H1 (cell line): ENCODE results near the gene LLGL2. TPM values are rescaled to one million over a fixed set of nuclear protein-coding genes. Genes with fewer than 3 reads are reported as not detected.

Experiments used
- CTCF ChIA-PET: fragments of 300-600 bp; sonication (Branson Sonifier 250); formaldehyde crosslinking; loops from one replicate; lab custom pipeline; 2021; ENCODE audit not compliant: partially characterized antibody; lab: Charles Lee
- POLR2A ChIA-PET: fragments of 300-600 bp; sonication (Branson Sonifier 250); formaldehyde crosslinking; loops from one replicate; lab custom pipeline; 2021; ENCODE audit warnings: inconsistent platforms; ENCODE audit not compliant: partially characterized antibody; lab: Charles Lee
- DNase-seq, 2 experiments: peaks; one replicate each; pipeline versions ENCODE4 v3.0.0 to v3.0.0-alpha.2; 2010 to 2022; ENCODE audit warnings: low spot score in 2 of 2, low read depth in 1 of 2, mixed read lengths in 1 of 2
- FAIRE-seq: peaks from 2 replicates; lab custom pipeline; 2011; peaks lifted over from hg19 to GRCh38; lab: Jason Lieb, UNC
- H2AFZ ChIP-seq: 2 replicates; pipeline ENCODE4 v1.8.1; 2012; ENCODE audit warnings: low read length, inconsistent platforms
- H2AK5ac ChIP-seq: 2 replicates; pipeline ENCODE4 v1.6.1; 2013; ENCODE audit warnings: low read depth, low read length
- H2BK120ac ChIP-seq: replicated peaks from 2 replicates; pipeline ENCODE3; 2013; ENCODE audit warnings: low read depth, low read length, inconsistent platforms
- H2BK12ac ChIP-seq: 2 replicates; pipeline ENCODE4 v1.6.1; 2013; ENCODE audit warnings: low read depth, low read length
- H2BK15ac ChIP-seq: 2 replicates; pipeline ENCODE4 v1.6.1; 2013; ENCODE audit warnings: low read length
- H2BK20ac ChIP-seq: 2 replicates; pipeline ENCODE4 v1.6.1; 2013; ENCODE audit warnings: low read length
- H2BK5ac ChIP-seq: 2 replicates; pipeline ENCODE4 v1.6.1; 2013; ENCODE audit warnings: low read depth, low read length
- H3K14ac ChIP-seq: 2 replicates; pipeline ENCODE4 v1.6.1; 2013; ENCODE audit warnings: inconsistent platforms; ENCODE audit not compliant: insufficient read length
- H3K18ac ChIP-seq: 2 replicates; pipeline ENCODE4 v1.6.1; 2013; ENCODE audit warnings: low read length; ENCODE audit errors: extremely low read depth
- H3K23ac ChIP-seq: 2 replicates; pipeline ENCODE4 v1.6.1; 2013; ENCODE audit warnings: inconsistent platforms; ENCODE audit not compliant: insufficient read length
- H3K23me2 ChIP-seq: 2 replicates; pipeline ENCODE4 v1.6.1; 2013; ENCODE audit warnings: low read depth, low read length
- H3K27ac ChIP-seq: 2 replicates; pipeline ENCODE4 v1.6.1; 2011; ENCODE audit warnings: low read depth, low read length, inconsistent platforms
- H3K27me3 ChIP-seq, 4 experiments: replicated peaks in 1 of 4; 1 replicate in 1 of 4; 2 replicates in 3 of 4; pipeline versions ENCODE4 v1.6.1 to v1.8.1; 2011 to 2013; ENCODE audit warnings: low read length in 3 of 4, mild to moderate bottlenecking in 3 of 4, inconsistent platforms in 2 of 4, mixed read lengths in 2 of 4, moderate library complexity in 1 of 4; ENCODE audit not compliant: control insufficient read depth in 3 of 4, insufficient read depth in 3 of 4; ENCODE audit errors: extremely low read depth in 1 of 4
- H3K36me3 ChIP-seq, 4 experiments: 2 replicates each; pipeline versions ENCODE4 v1.6.1 to v1.8.1; 2011 to 2013; ENCODE audit warnings: mild to moderate bottlenecking in 4 of 4, low read length in 3 of 4, moderate library complexity in 2 of 4, control low read depth in 1 of 4, inconsistent platforms in 1 of 4; ENCODE audit not compliant: insufficient read depth in 4 of 4, control insufficient read depth in 2 of 4
- H3K4ac ChIP-seq: replicated peaks from 2 replicates; pipeline ENCODE3; 2013; ENCODE audit warnings: low read length, low read depth, mixed read lengths, inconsistent platforms; ENCODE audit not compliant: insufficient read length
- H3K4me1 ChIP-seq, 4 experiments: replicated peaks in 1 of 4; 1 replicate in 1 of 4; 2 replicates in 3 of 4; pipeline versions ENCODE4 v1.6.1 to v1.8.1; 2011 to 2013; ENCODE audit warnings: low read length in 3 of 4, inconsistent platforms in 2 of 4, mixed read lengths in 1 of 4; ENCODE audit not compliant: insufficient read depth in 4 of 4, control insufficient read depth in 3 of 4
- H3K4me2 ChIP-seq, 2 experiments: 2 replicates each; pipeline versions ENCODE4 v1.6.1 to v1.8.1; 2011 to 2013; ENCODE audit warnings: low read depth in 2 of 2, low read length in 2 of 2, control low read depth in 1 of 2, inconsistent platforms in 1 of 2, mild to moderate bottlenecking in 1 of 2; ENCODE audit not compliant: insufficient read depth in 1 of 2
- H3K4me3 ChIP-seq, 4 experiments: fragments of 200-600, 300-600 bp in 1 of 4; sonication (generic), shearing (Covaris generic), sonication (Bioruptor Twin) in 1 of 4; 2 replicates each; pipeline versions ENCODE4 v1.5.1 to v1.8.1; 2011 to 2016; ENCODE audit warnings: low read length in 4 of 4, low read depth in 3 of 4, control low read depth in 2 of 4, inconsistent platforms in 2 of 4, mild to moderate bottlenecking in 2 of 4, mixed read lengths in 1 of 4, moderate library complexity in 1 of 4; ENCODE audit not compliant: insufficient read depth in 2 of 4; ENCODE audit errors: extremely low read depth in 1 of 4
- H3K56ac ChIP-seq: replicated peaks from 2 replicates; pipeline ENCODE3; 2013; ENCODE audit warnings: low read depth, mild to moderate bottlenecking, mixed read lengths, low read length, inconsistent platforms; ENCODE audit not compliant: insufficient read length
- H3K79me1 ChIP-seq: 2 replicates; pipeline ENCODE4 v1.6.1; 2013; ENCODE audit warnings: low read depth, low read length, control low read depth
- H3K79me2 ChIP-seq, 2 experiments: 2 replicates each; pipeline versions ENCODE4 v1.6.1 to v1.8.1; 2012 to 2013; ENCODE audit warnings: low read length in 2 of 2, mild to moderate bottlenecking in 2 of 2, inconsistent platforms in 1 of 2; ENCODE audit not compliant: insufficient read depth in 2 of 2, control insufficient read depth in 1 of 2
- H3K9ac ChIP-seq, 4 experiments: replicated peaks in 1 of 4; 1 replicate in 1 of 4; 2 replicates in 3 of 4; pipeline versions ENCODE4 v1.6.1 to v1.8.1; 2011 to 2013; ENCODE audit warnings: low read depth in 3 of 4, low read length in 3 of 4, control low read depth in 2 of 4, mild to moderate bottlenecking in 2 of 4, moderate library complexity in 2 of 4, inconsistent platforms in 1 of 4; ENCODE audit errors: extremely low read depth in 1 of 4
- H3K9me3 ChIP-seq, 2 experiments: 2 replicates each; pipeline versions ENCODE4 v1.6.1 to v1.8.1; 2012 to 2013; ENCODE audit warnings: mild to moderate bottlenecking in 2 of 2, moderate library complexity in 2 of 2, control low read depth in 1 of 2, inconsistent platforms in 1 of 2, low read depth in 1 of 2, low read length in 1 of 2, mixed read lengths in 1 of 2; ENCODE audit not compliant: insufficient read depth in 2 of 2
- H4K20me1 ChIP-seq, 2 experiments: replicated peaks in 1 of 2; 2 replicates each; pipeline versions ENCODE3 to v1.8.1; 2011 to 2013; ENCODE audit warnings: inconsistent platforms in 2 of 2, low read length in 2 of 2, mild to moderate bottlenecking in 1 of 2; ENCODE audit not compliant: insufficient read depth in 2 of 2, control insufficient read depth in 1 of 2
- H4K5ac ChIP-seq: 2 replicates; pipeline ENCODE4 v1.6.1; 2013; ENCODE audit warnings: low read length, low read depth, mixed read lengths, inconsistent platforms; ENCODE audit not compliant: insufficient read length
- H4K8ac ChIP-seq: 2 replicates; pipeline ENCODE4 v1.8.0; 2013; ENCODE audit warnings: mild to moderate bottlenecking, moderate library complexity, low read length, inconsistent platforms; ENCODE audit not compliant: insufficient read depth; ENCODE audit errors: extremely low read depth
- H4K91ac ChIP-seq: replicated peaks from 2 replicates; pipeline ENCODE3; 2013; ENCODE audit warnings: low read length, mixed read lengths, inconsistent platforms; ENCODE audit not compliant: insufficient read length
- BACH1 ChIP-seq: IDR thresholded peaks from 2 replicates; pipeline ENCODE4 v1.6.1; 2012; ENCODE audit warnings: low read length, improper control_type of control experiment
- BRCA1 ChIP-seq: IDR thresholded peaks from 2 replicates; pipeline ENCODE4 v1.6.1; 2012; ENCODE audit warnings: low read depth, low read length, improper control_type of control experiment
- CEBPB ChIP-seq: IDR thresholded peaks from 2 replicates; pipeline ENCODE4 v1.6.1; 2012; ENCODE audit warnings: low read depth, low read length
- CHD1 ChIP-seq: IDR thresholded peaks from 2 replicates; pipeline ENCODE4 v1.6.1; 2012; ENCODE audit warnings: low read depth, low read length, improper control_type of control experiment
- EGR1 ChIP-seq: IDR thresholded peaks from 2 replicates; pipeline ENCODE4 v1.6.1; 2011; ENCODE audit warnings: low read depth, low read length, borderline replicate concordance
- JUND ChIP-seq: IDR thresholded peaks from 2 replicates; pipeline ENCODE4 v1.6.1; 2011; ENCODE audit warnings: mild to moderate bottlenecking, improper control_type of control experiment, low read length
- NANOG ChIP-seq: IDR thresholded peaks from 2 replicates; pipeline ENCODE4 v1.6.1; 2011; ENCODE audit warnings: low read length, low read depth, mild to moderate bottlenecking, inconsistent platforms; ENCODE audit not compliant: insufficient read depth, poor library complexity, severe bottlenecking
- RAD21 ChIP-seq, 2 experiments: IDR thresholded peaks in 1 of 2; conservative IDR thresholded peaks in 1 of 2; 2 replicates each; pipeline ENCODE4 v1.6.1; 2011; ENCODE audit warnings: low read depth in 2 of 2, low read length in 2 of 2, improper control_type of control experiment in 1 of 2, inconsistent platforms in 1 of 2, mild to moderate bottlenecking in 1 of 2, moderate library complexity in 1 of 2
- SIN3A ChIP-seq, 2 experiments: IDR thresholded peaks in 1 of 2; conservative IDR thresholded peaks in 1 of 2; 2 replicates each; pipeline ENCODE4 v1.6.1; 2011 to 2012; ENCODE audit warnings: low read length in 2 of 2, improper control_type of control experiment in 1 of 2, low read depth in 1 of 2, mild to moderate bottlenecking in 1 of 2
- SIRT6 ChIP-seq: IDR thresholded peaks from one replicate; pipeline ENCODE4 v1.7.1; 2012; ENCODE audit warnings: low read length, inconsistent platforms
- TAF1 ChIP-seq: IDR thresholded peaks from 2 replicates; pipeline ENCODE4 v1.6.1; 2011; ENCODE audit warnings: mild to moderate bottlenecking, low read depth, low read length
- YY1 ChIP-seq: IDR thresholded peaks from 2 replicates; pipeline ENCODE4 v1.6.1; 2011; ENCODE audit warnings: low read depth, mild to moderate bottlenecking, low read length
- ZNF274 ChIP-seq: IDR thresholded peaks from 2 replicates; pipeline ENCODE4 v1.7.0; 2012; ENCODE audit warnings: low read length, borderline replicate concordance; ENCODE audit errors: extremely low read depth
- WGBS, 2 experiments: shearing (Covaris generic) in 1 of 2; methylation state at CpG; one replicate each; pipeline versions ENCODE4 v1.1.6 to v1.1.7; 2013 to 2015; ENCODE audit warnings: low lambda C conversion rate in 2 of 2, mixed read lengths in 2 of 2, inconsistent platforms in 1 of 2, low coverage in 1 of 2, missing lambda C conversion rate in 1 of 2; ENCODE audit not compliant: insufficient replicate concordance in 2 of 2, insufficient coverage in 1 of 2, insufficient read length in 1 of 2; ENCODE audit errors: extremely low coverage in 1 of 2, missing lambda C conversion rate in 1 of 2; 5-methylcytosine and 5-hydroxymethylcytosine counted together
- polyA plus RNA-seq, 7 experiments: library from polyadenylated mRNA; depleted of rRNA in 3 of 7; stranded (reverse) in 5 of 7; unstranded in 2 of 7; fragments of >200 nt in 5 of 7; fragments of 200-250 nt in 2 of 7; gene quantifications; 1 replicate in 5 of 7; 2 replicates in 1 of 7; 4 replicates in 1 of 7; pipeline versions ENCODE4 v1.2.1 to v1.2.3, GENCODE V29; 2011 to 2013; ENCODE audit warnings: missing spikeins in 2 of 7, mixed read lengths in 2 of 7
- total RNA-seq: library from RNA; stranded (reverse); fragmentation: NEBNext Ultra II Directional; extraction: Animal tissue kit (Norgen Biotek cat#: 25700); gene quantifications from 2 replicates; pipeline ENCODE4 v1.2.1, GENCODE V29; 2021
- TF ChIP-seq, protein P1 (sequence below): IDR thresholded peaks from 2 replicates; pipeline ENCODE4 v1.6.1; 2012; ENCODE audit warnings: inconsistent platforms

LLGL2 gene
- total and polyA plus RNA-seq, 2 of the 8 experiments (the other 6 are each of a cell fraction or from before 2014, with no cell fraction given): 64.5 to 77.1 TPM

DNA sequence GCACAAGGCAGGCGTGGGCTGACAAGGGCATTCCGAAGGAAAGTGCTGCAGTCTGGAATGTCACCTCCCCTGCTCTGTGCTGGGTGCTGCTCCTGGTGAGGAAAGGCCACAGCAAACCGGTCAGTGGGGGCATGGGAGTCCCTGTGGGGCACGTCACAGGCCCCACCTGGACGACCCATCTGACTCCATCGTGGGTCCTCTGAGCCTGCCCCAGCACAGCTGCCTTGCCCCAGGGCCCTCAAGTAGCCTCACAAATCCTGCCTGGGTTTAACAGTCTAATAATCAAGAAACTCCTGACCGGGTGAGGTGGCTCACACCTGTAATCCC is 59.3 kb downstream of the LLGL2 start:
- H3K79me1 ChIP-seq: no peaks in the 10 kb centered on the region
- ChIA-PET POLR2A (interaction anchor here (0.6 kb wide), 1 partner anchor 133 kb away, joined by 3 read pairs; no protein-coding TSS in a partner anchor), CTCF (interaction anchor here (0.8 to 1.9 kb wide), 3 partner anchors 17 to 65 kb away, joined by 3 to 7 read pairs (median 5); partner anchors contain the start of gene SMIM5)
- H3K4ac ChIP-seq: no peak overlapping the region
- peaks cover 0 to 13% (median 1%) of the 10 kb centered on the region in 4 experiments; a peak in 3 of 7 replicates for H3K27me3 ChIP-seq
- H2AK5ac ChIP-seq: peak overlapping the region; percentile 15; the same call in 1 of the 2 replicates
- H2BK20ac ChIP-seq: no peak overlapping the region
- no peaks in the 10 kb centered on the region; a peak in 1 of 4 replicates for H3K9me3 ChIP-seq
- DNase-seq: no peak
- no peak overlapping the region for H3K23ac ChIP-seq
- no peaks in the 10 kb centered on the region for H4K20me1 ChIP-seq
- H3K36me3 ChIP-seq: no peaks in the 10 kb centered on the region
- no peak overlapping the region for H3K27ac ChIP-seq
- no peak overlapping the region for H3K14ac ChIP-seq
- H3K9ac ChIP-seq: no peak overlapping the region
- H4K91ac ChIP-seq: no peak overlapping the region
- 83% methylated on average over 7 of the region's 7 CpGs; no CpG with 5 or more reads in 1 of the 2 experiments for WGBS, 2 experiments
- peaks cover 14% of the 10 kb centered on the region; the same call in 1 of the 2 replicates for H3K23me2 ChIP-seq
- peak overlapping the region; percentile 41; the same call in 1 of the 2 replicates for H4K8ac ChIP-seq
- no peak overlapping the region for H2BK120ac ChIP-seq
- no peak overlapping the region for H3K56ac ChIP-seq
- H3K18ac ChIP-seq: no peak overlapping the region
- H2BK12ac ChIP-seq: no peak overlapping the region
- no peak overlapping the region for H2BK15ac ChIP-seq
- no peak overlapping the region for H3K4me3 ChIP-seq
- no peaks in the 10 kb centered on the region for H3K79me2 ChIP-seq
- H2AFZ ChIP-seq: no peak overlapping the region
- H3K4me1 ChIP-seq: peaks cover 0 to 6% (median 2%) of the 10 kb centered on the region in 4 experiments; a peak in 5 of 7 replicates
- no peak for FAIRE-seq
- no peak overlapping the region for H3K4me2 ChIP-seq
- H2BK5ac ChIP-seq: no peak overlapping the region
- H4K5ac ChIP-seq: no peak overlapping the region
- TF ChIP-seq SIRT6: no peak
- no peak for TF ChIP-seq RAD21 (IDR thresholded peaks at IDR 0.05 in 1 of 2, conservative IDR thresholded peaks at IDR 0.05 in 1 of 2; ENCODE audit: low read depth in 2 of 2, low read length in 2 of 2)
- no peak for TF ChIP-seq BACH1
- no peak for TF ChIP-seq SIN3A (conservative IDR thresholded peaks at IDR 0.05 in 1 of 2, IDR thresholded peaks at IDR 0.05 in 1 of 2; ENCODE audit: low read depth in 1 of 2, low read length in 2 of 2)
- no peak for TF ChIP-seq CHD1
- TF ChIP-seq NANOG: no peak
- no peak for TF ChIP-seq ZNF274
- no peak for TF ChIP-seq JUND
- TF ChIP-seq CEBPB: no peak
- TF ChIP-seq TAF1: no peak
- TF ChIP-seq BRCA1: no peak
- TF ChIP-seq YY1: no peak
- TF ChIP-seq, protein P1, sequence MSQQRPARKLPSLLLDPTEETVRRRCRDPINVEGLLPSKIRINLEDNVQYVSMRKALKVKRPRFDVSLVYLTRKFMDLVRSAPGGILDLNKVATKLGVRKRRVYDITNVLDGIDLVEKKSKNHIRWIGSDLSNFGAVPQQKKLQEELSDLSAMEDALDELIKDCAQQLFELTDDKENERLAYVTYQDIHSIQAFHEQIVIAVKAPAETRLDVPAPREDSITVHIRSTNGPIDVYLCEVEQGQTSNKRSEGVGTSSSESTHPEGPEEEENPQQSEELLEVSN: no peak
- no peak for TF ChIP-seq EGR1
